ENCODE measurements around the gene SIN3B.

The SIN3B gene

DNA sequence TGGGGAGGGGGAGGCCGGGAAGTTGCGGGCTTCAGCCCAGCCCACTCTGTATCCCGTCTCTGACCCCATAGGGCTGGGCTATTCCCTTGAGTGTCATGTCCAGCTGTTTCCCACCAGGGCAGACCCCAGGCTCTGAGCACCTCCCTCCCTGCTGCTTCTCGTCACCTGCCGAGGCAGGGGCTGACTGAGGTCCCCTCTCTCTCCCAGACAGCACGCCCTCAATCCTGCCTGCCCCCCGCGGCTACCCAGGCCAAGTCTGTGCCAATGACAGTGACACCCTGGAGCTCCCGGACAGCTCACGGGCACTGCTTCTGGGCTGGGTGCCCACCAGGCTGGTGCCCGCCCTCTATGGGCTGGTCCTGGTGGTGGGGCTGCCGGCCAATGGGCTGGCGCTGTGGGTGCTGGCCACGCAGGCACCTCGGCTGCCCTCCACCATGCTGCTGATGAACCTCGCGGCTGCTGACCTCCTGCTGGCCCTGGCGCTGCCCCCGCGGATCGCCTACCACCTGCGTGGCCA lies 60.2 kb downstream of the SIN3B start:
- DNase-seq (ENCODE audit: low read depth in 2 of 2) = no peak

DNA sequence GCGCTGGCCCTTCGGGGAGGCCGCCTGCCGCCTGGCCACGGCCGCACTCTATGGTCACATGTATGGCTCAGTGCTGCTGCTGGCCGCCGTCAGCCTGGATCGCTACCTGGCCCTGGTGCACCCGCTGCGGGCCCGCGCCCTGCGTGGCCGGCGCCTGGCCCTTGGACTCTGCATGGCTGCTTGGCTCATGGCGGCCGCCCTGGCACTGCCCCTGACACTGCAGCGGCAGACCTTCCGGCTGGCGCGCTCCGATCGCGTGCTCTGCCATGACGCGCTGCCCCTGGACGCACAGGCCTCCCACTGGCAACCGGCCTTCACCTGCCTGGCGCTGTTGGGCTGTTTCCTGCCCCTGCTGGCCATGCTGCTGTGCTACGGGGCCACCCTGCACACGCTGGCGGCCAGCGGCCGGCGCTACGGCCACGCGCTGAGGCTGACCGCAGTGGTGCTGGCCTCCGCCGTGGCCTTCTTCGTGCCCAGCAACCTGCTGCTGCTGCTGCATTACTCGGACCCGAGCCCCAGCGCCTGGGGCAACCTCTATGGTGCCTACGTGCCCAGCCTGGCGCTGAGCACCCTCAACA lies 60.8 kb downstream of the SIN3B start:
- DNase-seq (ENCODE audit: low read depth in 2 of 2) = no peak

DNA sequence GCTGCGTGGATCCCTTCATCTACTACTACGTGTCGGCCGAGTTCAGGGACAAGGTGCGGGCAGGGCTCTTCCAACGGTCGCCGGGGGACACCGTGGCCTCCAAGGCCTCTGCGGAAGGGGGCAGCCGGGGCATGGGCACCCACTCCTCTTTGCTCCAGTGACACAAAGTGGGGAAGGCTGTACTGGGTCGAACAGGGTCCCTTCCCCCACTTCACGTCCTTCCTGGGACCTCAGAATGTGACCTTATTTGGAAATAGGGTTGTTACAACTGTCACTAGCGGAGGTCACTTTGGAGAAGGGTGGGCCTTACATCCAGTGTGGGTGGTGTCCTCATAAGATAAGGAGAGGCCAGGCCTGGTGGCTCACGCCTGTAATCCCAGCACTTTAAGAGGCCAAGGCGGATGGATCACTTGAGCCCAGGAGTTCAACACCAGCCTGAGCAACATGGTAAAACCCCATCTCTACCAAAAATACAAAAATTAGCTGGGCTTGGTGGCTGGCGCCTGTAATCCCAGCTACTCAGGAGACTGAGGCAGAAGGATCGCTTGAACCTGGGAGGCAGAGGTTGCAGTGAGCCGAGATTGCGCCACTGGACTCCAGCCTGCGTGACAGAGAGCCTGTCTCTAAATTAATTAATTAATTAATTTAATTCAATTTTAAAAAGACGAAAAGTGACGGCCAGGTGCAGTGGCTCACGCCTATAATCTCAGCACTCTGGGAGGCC lies 61.4 kb downstream of the SIN3B start:
- DNase-seq (ENCODE audit: low read depth in 2 of 2) = no peak

DNA sequence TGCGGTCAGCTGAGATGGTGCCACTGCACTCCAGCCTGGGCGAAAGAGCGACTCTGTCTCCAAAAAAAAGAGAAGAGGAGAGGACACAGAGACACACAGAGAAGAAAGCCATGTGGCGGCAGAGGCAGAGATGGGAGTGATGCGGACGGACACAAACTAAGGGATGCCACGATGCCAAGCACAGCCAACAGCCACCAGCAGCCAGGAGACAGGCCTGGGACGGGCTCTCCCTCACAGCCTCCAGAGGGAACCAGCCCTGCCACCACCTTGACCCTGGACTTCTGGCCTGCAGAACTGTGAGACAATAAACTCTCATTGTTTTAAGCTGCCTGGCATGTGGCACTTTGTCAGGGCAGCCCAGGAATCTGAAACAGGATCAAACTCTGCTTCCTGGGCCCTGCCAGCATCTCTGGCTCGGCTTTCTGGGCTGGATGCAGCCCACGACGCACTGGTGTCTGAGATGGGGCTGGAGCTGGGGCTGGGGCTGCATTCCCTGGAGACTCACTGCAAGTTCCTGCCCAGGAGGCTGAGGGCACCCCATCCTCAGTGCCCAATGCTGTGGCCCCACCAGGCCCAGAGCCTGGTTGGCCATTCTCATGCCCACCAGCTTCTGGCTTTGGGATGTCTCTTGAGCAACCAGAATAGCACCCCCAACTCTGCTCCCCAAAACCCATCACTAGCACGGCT lies 62.6 kb downstream of the SIN3B start:
- no peak for DNase-seq (ENCODE audit: low read depth in 2 of 2)

DNA sequence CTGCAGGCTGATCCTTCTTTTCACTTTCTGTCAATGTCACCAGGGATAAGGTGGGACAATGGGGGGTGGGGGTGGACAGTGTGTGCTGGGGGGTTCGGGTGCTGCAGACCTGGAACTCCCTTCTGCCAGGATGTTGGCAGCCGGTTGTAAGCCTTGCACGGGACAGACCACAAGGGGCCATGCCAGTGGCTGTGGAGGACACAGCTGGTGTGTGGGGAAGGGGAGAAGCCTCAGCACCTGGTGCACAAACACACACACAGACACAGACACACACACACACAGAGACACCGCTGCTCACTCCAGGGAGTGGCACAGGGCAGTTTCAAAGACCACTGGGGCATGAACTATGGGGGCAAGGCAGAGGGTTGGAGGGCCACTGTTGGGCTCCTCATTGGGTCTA lies 63.2 kb downstream of the SIN3B start:
- DNase-seq (ENCODE audit: low read depth in 2 of 2) = no peak

DNA sequence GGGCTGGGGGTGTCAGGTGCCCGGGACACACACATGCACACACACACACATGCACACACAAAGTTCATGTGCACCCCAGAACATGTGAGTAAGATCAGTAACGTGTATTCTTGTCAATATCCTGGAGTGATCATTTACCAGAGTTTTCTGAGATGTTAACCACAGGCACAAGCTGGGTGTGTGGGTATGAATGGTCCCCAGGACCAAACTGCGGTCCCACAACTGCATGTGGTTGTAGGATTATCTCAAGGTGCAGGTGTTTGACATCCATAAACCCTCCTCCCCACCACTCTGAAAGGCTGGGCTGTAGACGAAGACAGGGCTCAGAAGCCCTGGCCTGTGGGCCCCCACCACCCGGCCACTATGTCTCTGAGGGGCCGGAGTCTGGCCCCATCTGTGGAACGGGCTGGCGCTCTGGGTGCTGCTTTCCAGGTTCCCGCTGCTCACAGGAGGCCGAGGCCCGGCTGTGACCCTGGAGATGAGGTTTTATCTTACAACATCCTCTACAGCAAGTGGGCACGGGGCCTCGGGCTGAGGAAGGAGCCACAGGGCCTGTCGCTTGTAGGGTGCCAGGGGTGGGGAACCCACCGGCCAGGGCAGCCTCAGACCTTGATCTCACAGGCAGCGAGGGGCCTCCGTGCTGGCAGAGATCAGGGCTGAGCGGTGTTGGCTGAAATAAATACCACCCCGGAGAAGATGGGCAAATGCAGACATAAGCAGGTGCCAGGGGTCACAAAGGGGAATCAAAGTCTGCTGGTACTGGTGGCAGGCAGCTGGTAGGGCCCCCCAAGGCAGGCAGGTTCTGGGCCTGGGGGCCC lies 63.9 kb downstream of the SIN3B start:
- no peak for DNase-seq (ENCODE audit: low read depth in 2 of 2)

DNA sequence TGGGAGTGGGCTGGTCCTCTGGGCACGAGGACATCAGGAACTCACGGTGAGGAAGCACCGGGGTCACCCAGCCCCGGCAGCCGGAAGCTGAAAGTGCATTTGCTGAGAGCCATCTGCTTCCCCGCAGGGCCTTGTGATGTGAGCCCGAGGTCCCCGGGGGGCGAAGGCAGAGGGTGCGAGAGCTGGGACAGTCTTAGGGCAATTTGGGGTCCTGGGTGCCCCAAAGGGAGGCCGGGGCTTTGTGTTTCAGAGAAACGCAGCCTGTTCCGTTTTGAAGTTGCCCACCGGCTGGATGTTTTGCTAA lies 64.4 kb downstream of the SIN3B start:
- DNase-seq (ENCODE audit: low read depth in 2 of 2) = no peak

DNA sequence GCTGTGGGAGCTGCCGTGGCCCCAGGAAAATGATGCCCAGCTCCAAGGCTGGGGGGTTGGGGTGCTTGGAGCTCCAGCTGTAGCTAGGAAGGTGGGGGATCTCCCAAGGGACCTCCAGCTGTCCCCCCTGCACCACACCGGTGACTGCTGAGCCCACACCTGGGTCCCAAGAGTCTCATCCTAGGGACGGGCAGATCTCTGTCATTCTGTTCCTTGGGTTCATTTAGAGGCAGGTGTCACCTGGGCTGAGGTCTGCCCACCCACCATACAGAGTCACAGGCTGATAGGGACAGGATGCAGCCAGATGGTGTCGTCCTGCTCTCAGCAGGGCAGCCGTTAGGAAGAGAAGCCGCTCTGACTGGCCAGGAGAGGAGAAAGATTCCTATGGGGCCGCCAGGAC lies 64.9 kb downstream of the SIN3B start:
- DNase-seq (ENCODE audit: low read depth in 2 of 2) = no peak

DNA sequence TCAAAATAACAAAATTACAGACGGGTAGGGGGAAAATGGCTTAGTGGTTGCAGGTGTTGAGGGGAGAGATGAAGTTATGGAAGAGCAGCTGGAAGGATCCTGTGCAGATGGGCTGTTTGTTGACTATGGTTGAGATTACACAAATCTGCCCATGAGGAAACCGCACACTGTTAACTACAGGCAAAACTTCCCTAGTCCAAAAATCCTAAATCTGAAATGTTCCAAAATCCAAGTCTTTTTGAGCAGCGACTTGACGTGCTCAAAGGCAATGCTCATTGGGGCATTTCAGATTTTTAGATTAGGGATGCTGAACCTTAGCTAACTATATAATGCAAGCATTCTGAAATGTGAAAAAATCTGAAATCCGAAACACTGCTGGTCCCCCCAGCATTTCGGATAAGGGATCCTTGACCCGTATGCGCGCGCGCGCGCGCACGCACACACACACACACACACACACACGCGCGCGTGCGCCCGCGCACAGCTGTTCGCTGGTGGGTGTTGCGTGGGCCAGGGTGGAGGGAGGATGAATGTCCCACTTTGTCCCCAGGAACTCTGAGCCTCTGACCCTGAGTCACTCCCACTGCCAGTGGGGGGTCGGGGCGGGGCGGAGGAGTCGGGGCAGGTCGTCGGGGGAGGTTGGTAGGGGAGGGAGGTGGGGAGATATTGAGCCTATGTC lies 66.4 kb downstream of the SIN3B start:
- no peak for DNase-seq (ENCODE audit: low read depth in 2 of 2)

DNA sequence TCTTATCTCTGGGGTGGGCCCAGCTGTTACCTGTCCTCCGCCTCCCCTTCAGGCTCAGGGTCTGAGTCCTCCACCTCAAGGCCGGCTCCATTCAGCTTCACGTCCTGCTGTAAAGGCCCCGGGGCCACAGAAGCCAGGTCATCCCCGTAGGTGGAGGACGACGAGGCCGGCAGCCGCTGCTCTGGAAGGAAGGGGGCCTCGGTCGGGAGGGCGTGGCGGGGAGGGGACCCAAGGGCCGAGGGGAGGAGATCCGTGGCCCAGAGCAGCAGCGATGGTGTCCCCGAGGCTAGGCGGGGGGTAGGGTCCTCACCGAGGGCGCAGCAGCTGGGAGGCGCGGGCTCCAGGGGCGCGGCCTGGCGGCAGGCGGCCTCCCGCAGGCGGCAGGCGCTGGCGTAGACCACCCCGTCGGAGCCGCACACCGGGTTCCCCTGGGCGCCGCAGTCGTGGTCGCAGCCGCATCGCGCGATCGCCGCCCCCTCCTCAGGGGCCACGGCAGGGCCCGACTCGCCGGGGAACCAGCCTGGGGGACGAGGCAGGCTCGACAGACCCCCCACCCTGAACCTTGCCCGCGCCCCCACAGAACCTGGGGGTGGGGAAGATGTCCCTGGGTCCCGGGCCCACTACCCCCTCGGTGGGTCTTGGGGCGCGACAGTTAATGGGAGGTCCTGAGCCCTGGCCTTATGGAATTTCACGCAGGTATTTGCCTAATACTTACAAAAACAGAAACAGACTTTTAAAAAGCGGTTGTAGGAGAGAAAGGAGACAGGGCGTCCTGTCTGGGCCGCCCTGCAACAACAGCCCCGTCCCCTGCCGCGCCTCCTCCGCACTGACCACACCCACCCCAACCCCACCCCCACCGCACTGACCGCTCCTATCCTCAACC lies 67.2 kb downstream of the SIN3B start:
- DNase-seq (ENCODE audit: low read depth in 2 of 2) = no peak

DNA sequence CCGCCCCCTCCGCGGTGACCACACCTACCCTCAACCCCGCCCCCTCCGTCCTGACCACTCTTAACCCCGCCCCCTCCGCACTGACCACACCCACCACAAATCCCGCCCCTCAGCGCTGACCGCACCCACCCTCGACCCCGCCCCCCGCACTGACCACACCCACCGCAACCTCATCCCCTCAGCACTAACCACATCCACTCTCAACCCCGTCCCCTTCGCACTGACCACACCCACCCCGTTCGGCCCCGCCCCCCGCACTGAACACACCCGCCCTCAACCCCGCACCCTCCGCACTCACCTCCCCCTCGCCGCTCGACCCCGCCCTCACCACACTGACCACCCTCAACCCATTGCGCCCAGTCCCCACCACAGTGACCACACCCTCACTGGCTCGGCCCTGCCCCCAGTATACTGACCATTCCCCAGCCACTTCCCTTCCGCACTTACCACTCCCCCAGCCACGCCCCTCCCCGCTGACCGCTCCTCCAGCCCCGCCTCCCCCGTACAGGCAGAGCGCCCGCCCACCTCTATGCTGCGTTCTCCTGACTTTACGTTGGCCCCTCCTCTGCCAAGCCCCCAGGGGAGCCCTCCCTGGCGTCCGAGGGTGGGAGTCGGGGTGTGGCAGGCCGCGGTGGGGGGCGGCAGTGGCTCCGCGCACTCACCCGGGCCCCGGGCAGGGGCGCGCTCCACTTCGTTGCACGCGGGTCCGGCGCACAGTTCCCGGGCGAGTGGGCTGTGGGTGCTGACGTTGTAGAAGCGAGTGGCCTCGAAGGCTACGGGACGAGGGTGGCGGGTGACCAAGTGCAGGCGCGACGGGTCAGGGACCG lies 68.0 kb downstream of the SIN3B start:
- DNase-seq (ENCODE audit: low read depth in 2 of 2) = peak; percentile 54 to 59

DNA sequence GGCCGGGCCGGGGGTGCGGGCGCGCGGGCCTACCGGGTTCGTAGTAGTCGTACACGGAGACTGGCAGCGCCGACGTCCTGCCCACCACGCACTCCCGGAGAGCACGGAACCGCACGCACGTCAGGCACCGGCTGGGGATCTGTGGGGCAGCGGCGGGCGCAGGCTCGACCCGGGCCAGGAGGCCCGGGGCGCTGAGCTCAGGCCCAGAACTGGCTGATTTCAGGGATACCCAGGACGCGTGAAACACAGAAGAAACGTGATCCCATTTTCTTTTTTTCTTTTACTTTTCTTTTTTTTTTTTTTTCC lies 68.6 kb downstream of the SIN3B start:
- no peak for DNase-seq (ENCODE audit: low read depth in 2 of 2)

DNA sequence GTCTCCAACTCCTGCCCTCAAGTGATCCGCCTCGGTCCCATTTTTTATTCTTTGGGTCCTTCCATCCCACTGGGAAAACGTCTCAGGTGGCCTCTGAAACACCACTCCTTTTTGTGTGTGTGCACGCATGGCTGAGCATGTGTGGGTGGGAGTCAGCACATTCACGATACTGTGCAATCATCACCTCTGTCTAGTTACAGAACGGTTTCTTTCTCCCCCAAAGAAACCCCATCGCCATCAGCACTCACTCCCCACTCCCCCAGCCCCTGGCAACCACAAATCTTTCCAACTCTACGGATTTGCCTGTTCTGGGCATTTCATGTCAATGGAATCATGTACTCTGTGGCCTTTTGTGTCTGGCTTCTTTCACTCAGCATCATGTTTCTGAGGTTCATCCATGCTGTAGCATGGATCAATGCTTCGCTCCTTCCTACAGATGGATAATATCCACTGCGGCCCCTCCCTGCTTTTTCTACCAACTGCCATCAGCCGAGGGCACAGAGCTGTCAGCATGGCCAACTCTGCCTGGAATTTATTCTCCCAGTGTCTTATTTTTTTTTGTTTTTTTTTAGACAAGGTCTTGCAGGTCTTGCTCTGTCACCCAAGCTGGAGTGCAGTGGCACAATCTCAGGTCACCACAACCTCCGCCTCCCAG lies 69.3 kb downstream of the SIN3B start:
- no peak for DNase-seq (ENCODE audit: low read depth in 2 of 2)

DNA sequence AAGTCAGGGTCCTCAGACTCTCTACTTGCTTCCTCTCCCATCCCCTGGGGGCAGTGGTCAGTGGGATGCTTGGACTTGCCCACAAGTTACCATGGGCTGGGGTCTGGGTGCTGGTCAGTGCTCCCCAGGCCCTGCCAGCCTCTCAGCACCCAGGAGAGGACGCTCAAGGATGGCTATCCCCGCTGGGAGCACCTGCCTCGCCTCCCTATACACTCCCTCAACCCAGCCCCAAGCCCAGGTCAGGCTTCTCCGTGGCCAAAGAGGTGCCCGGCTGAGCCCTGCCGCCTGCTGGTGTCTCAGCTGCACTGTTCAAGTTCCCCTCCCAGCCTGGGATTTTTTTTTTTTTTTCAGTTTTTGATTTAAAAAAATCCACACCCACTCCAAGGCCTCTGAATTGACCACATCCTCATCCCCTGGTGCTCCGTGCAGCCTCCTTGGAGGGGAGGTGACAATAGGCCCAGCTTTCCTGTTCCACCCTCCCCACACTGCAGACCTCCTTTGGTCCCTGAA lies 70.4 kb downstream of the SIN3B start:
- peak; percentile 15 to 23 for DNase-seq (ENCODE audit: low read depth in 2 of 2)

DNA sequence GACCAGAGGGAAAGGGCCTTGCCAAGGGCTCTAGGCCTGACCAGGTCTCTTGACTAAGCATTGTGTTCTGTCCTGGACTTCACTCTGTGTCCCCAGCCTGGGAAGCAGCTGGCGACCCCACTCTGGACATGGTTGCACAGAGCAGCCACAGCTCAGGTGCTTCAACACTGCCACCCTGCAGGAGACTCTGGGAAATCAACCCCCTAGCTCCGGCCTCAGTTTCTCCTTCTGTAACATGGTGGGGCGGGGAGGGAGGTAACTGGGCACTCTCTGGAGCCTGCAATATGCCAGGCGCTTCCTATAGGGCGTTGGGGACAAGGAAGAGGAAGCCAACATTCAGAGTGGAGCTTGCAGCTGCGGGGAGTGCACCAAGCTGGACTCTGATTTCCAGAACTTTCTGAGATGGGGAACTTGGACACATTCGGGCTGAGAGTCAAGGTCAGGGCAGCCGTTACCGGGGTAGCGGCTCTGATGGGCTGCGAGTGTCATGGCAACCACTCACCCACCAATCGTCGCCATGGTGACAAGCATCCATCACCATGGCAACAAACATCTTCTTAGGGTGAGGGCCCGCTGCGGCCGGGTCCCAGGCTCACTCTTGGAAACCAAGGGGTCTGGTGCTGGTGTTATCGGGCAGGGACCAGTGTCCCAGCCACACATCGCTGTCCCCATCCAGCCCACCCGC lies 72.4 kb downstream of the SIN3B start:
- DNase-seq (ENCODE audit: low read depth in 2 of 2) = no peak

DNA sequence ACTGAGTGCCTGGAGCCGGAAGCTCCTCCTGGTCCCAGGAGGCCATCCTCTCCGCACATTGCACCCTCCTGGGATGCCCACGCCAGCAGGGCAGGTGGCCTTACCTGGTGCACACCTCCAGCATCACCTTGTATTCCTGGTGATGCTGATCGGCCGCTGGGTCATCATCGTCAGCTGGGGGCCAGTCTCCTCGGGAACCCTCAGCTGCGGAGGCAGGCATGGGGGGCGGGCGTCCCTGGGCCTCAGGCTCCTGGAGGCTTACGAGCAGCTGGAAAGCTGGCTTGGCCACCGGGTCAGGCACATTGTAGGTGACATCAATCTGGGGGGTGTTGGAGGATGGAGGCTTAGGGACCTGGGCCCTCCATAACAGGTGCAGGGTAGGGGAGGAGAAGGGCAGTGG lies 73.3 kb downstream of the SIN3B start:
- no peak for DNase-seq (ENCODE audit: low read depth in 2 of 2)

DNA sequence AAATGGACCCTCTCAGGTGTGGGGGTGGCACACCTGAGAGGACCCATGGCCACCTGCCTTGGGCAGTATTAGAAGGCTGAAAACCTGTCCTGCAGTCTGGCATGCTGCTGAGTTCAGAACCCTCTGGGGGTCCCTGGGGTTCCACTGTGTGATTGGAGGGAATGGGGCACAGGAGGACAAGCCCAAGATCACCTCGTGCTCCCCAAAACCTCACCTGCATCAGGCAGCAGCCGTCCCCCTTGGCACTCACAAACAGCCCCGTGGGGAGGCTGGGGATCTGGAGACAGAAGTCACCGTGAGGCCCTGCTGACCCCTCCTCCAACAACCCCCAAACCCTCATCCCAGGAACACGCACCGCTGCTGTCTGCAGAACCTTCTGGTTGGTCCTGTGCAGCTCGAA lies 74.1 kb downstream of the SIN3B start:
- no peak for DNase-seq (ENCODE audit: low read depth in 2 of 2)

DNA sequence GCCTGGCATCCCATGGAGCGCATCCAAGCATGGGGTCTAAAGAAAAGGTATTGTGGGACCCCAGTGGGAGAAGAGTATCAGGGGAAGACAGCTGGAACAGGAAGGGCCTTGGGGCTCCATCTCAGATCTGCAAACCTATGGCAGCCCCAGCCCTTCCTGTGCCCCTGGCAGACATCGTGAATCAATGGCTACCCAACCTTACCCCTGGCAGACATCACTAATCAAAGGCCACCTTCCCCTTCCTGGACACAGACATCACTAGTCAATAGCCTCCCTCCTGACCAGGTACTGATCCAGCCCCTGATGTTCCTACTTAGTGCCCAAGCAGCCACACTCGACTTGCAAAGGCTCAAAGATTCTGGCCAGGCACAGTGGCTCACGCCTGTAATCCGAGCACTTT lies 75.4 kb downstream of the SIN3B start:
- DNase-seq (ENCODE audit: low read depth in 2 of 2) = no peak

DNA sequence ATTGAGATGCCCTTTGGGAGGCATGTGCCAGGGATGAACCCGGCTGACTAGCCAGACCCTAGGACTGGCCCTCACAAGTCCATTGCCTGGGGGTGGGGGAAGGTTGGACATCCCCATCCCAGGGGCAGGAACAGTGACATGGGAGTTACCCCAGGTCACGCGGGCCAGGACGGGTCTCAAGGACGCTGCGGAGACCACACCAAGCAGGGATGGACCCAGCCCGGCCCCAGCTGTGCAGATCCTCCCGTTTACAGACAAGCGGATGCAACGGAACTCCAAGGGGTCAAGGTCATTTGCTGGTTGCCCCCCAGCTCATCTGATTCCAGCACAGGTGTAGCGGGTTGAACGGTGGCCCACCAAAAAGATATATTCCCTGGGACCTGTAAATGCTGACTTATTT lies 79.6 kb downstream of the SIN3B start:
- no peak for DNase-seq (ENCODE audit: low read depth in 2 of 2)

Measured in stimulated activated CD4-positive, alpha-beta T cell treated with anti-CD3 and anti-CD28 coated beads, Interleukin-15, amount 100 ng/mL, for 48 hours (primary cell).